Vagina (tissue), 2 donors: ENCODE results near the gene ZNF580. TPM values are rescaled to one million over a fixed set of nuclear protein-coding genes. Genes with fewer than 3 reads are reported as not detected.

Experiments used
- DNase-seq, 2 donors: peaks; one replicate each; pipeline ENCODE4 v3.0.0-alpha.2; 2017; ENCODE audit errors: extremely low spot score in 2 of 2
- H3K27ac ChIP-seq: fragments of 200-600 bp; sonication (generic); one replicate; pipeline ENCODE4 v1.5.1; 2019
- H3K27me3 ChIP-seq: fragments of 200-600 bp; sonication (generic); one replicate; pipeline ENCODE4 v1.5.1; 2019
- H3K36me3 ChIP-seq, 2 donors: fragments of 200-600 bp; sonication (generic); one replicate each; pipeline ENCODE4 v1.5.1; 2017 to 2019
- H3K4me1 ChIP-seq: fragments of 200-600 bp; sonication (generic); one replicate; pipeline ENCODE4 v1.5.1; 2019
- H3K4me3 ChIP-seq, 2 donors: fragments of 200-600 bp; sonication (generic); 1 replicate in 1 of 2; 2 replicates in 1 of 2; pipeline ENCODE4 v1.5.1; 2016 to 2019
- H3K9me3 ChIP-seq: fragments of 200-600 bp; sonication (generic); one replicate; pipeline ENCODE4 v1.5.1; 2019
- POLR2A ChIP-seq, 2 donors: fragments of 450-650 bp; IDR thresholded peaks; one replicate each; pipeline ENCODE4 v1.6.1; 2017; ENCODE audit warnings: antibody characterized with exemption in 2 of 2, mild to moderate bottlenecking in 2 of 2, moderate library complexity in 2 of 2
- POLR2AphosphoS5 ChIP-seq, 2 donors: sonication (generic); formaldehyde crosslinking; IDR thresholded peaks; one replicate each; pipeline ENCODE4 v1.9.0; 2017; ENCODE audit warnings: antibody characterized with exemption in 2 of 2, mild to moderate bottlenecking in 2 of 2, low read depth in 1 of 2; ENCODE audit not compliant: insufficient read depth in 1 of 2
- intact Hi-C: fragments of 100-400 bp; cut with DNase I; formaldehyde crosslinking; loops from one replicate; pipeline ENCODE4 v1.15.1; 2023
- total RNA-seq: library from RNA; depleted of rRNA; stranded (reverse); fragments of >200 nt; gene quantifications from one replicate; pipeline ENCODE4 v1.2.3, GENCODE V29; 2016
- TF ChIP-seq, protein P1 (sequence below), 3 experiments: fragments of 450-650 bp in 2 of 3; fragments of 200-600 bp in 1 of 3; sonication (generic) in 1 of 3; IDR thresholded peaks; one replicate each; pipeline ENCODE4 v1.5.1; 2017 to 2019; ENCODE audit warnings: antibody characterized with exemption in 3 of 3, mild to moderate bottlenecking in 2 of 3, moderate library complexity in 2 of 3

ZNF580 gene
- total RNA-seq, 1 donor from 2014 or later = 30.9 TPM

DNA sequence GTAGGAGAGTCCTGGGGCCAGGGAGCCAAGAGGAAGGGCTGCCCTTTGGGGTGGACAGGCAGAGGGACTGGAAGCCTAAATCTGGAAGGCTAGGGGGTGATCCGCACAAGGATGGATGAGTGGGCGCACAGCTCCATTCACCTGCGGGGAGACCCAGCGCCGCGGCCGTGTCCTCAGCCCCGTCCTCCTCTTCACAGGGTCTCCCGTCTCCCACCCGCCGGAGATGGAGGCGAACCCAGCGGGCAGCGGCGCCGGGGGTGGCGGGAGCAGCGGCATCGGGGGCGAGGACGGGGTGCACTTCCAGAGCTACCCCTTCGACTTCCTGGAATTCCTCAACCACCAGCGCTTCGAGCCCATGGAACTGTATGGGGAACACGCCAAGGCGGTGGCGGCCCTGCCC lies 27.4 kb upstream of the ZNF580 start:
- Histone ChIP-seq H3K27ac (no peak overlapping the region), H3K27me3 (no peaks in the 10 kb centered on the region), H3K4me3 (no peak overlapping the region), H3K4me1 (peaks cover 9% of the 10 kb centered on the region), H3K9me3 (no peaks in the 10 kb centered on the region), H3K36me3 (peaks cover 0 to 24% of the 10 kb centered on the region in 2 donors)
- TF ChIP-seq, protein P1, sequence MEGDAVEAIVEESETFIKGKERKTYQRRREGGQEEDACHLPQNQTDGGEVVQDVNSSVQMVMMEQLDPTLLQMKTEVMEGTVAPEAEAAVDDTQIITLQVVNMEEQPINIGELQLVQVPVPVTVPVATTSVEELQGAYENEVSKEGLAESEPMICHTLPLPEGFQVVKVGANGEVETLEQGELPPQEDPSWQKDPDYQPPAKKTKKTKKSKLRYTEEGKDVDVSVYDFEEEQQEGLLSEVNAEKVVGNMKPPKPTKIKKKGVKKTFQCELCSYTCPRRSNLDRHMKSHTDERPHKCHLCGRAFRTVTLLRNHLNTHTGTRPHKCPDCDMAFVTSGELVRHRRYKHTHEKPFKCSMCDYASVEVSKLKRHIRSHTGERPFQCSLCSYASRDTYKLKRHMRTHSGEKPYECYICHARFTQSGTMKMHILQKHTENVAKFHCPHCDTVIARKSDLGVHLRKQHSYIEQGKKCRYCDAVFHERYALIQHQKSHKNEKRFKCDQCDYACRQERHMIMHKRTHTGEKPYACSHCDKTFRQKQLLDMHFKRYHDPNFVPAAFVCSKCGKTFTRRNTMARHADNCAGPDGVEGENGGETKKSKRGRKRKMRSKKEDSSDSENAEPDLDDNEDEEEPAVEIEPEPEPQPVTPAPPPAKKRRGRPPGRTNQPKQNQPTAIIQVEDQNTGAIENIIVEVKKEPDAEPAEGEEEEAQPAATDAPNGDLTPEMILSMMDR (IDR thresholded peaks at IDR 0.05) = no peak
- no peak for TF ChIP-seq POLR2A (IDR thresholded peaks at IDR 0.05)
- TF ChIP-seq POLR2AphosphoS5 (IDR thresholded peaks at IDR 0.05; ENCODE audit: insufficient read depth in 1 of 2, low read depth in 1 of 2) = no peak
- no peak for DNase-seq
- intact Hi-C loops = no loop called here

DNA sequence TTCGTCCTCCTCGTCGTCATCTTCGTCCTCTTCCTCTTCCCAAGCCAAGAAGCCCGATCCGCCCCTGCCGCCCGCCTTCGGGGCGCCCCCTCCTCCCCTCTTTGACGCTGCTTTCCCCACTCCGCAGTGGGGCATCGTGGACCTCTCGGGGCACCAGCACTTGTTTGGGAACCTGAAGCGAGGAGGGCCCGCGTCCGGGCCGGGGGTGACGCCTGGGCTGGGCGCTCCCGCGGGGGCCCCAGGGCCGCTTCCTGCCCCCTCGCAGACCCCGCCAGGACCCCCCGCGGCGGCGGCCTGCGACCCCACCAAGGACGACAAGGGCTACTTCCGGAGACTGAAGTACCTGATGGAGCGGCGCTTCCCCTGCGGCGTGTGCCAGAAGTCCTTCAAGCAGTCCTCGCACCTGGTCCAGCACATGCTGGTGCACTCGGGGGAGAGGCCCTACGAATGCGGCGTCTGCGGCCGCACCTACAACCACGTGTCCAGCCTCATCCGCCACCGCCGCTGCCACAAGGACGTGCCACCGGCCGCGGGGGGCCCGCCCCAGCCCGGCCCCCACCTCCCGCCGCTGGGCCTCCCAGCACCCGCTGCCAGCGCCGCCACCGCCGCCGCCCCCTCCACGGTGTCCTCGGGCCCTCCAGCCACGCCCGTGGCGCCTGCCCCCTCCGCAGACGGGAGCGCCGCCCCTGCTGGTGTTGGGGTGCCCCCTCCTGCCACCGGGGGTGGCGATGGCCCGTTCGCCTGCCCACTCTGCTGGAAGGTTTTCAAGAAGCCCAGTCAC lies 26.7 kb upstream of the ZNF580 start:
- H3K36me3 ChIP-seq = peaks cover 0 to 24% of the 10 kb centered on the region in 2 donors
- TF ChIP-seq POLR2AphosphoS5 (IDR thresholded peaks at IDR 0.05; ENCODE audit: insufficient read depth in 1 of 2, low read depth in 1 of 2) = no peak
- no peak for TF ChIP-seq POLR2A (IDR thresholded peaks at IDR 0.05)
- TF ChIP-seq, protein P1 (IDR thresholded peaks at IDR 0.05) = no peak
- intact Hi-C loops = no loop called here
- no peak for DNase-seq
- H3K4me1 ChIP-seq = peaks cover 9% of the 10 kb centered on the region
- H3K27me3 ChIP-seq = no peaks in the 10 kb centered on the region
- H3K4me3 ChIP-seq = no peak overlapping the region
- H3K9me3 ChIP-seq = no peaks in the 10 kb centered on the region
- no peak overlapping the region for H3K27ac ChIP-seq

DNA sequence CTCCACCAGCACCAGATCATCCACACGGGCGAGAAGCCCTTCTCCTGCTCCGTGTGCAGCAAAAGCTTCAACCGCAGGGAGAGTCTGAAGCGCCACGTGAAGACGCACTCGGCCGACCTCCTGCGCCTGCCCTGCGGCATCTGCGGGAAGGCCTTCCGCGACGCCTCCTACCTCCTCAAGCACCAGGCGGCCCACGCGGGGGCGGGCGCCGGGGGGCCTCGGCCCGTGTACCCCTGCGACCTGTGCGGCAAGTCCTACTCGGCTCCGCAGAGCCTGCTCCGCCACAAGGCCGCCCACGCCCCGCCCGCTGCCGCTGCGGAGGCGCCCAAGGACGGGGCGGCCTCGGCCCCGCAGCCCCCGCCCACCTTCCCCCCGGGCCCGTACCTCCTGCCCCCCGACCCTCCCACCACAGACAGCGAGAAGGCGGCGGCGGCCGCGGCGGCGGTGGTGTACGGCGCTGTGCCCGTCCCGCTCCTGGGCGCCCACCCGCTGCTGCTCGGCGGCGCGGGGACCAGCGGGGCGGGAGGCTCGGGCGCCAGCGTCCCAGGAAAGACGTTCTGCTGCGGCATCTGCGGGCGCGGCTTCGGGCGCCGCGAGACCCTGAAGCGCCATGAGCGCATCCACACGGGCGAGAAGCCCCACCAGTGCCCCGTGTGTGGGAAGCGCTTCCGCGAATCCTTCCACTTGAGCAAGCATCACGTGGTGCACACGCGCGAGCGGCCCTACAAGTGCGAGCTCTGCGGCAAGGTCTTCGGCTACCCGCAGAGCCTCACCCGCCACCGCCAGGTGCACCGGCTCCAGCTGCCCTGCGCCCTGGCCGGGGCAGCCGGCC lies 25.9 kb upstream of the ZNF580 start:
- DNase-seq = no peak
- Histone ChIP-seq H3K27ac (no peak overlapping the region), H3K4me3 (no peak overlapping the region), H3K4me1 (peaks cover 9% of the 10 kb centered on the region), H3K36me3 (peaks cover 0 to 24% of the 10 kb centered on the region in 2 donors), H3K9me3 (no peaks in the 10 kb centered on the region), H3K27me3 (no peaks in the 10 kb centered on the region)
- intact Hi-C loops = no loop called here
- TF ChIP-seq POLR2AphosphoS5 (IDR thresholded peaks at IDR 0.05; ENCODE audit: insufficient read depth in 1 of 2, low read depth in 1 of 2) (no peak), POLR2A (IDR thresholded peaks at IDR 0.05) (no peak)
- TF ChIP-seq, protein P1 (IDR thresholded peaks at IDR 0.05) = no peak

DNA sequence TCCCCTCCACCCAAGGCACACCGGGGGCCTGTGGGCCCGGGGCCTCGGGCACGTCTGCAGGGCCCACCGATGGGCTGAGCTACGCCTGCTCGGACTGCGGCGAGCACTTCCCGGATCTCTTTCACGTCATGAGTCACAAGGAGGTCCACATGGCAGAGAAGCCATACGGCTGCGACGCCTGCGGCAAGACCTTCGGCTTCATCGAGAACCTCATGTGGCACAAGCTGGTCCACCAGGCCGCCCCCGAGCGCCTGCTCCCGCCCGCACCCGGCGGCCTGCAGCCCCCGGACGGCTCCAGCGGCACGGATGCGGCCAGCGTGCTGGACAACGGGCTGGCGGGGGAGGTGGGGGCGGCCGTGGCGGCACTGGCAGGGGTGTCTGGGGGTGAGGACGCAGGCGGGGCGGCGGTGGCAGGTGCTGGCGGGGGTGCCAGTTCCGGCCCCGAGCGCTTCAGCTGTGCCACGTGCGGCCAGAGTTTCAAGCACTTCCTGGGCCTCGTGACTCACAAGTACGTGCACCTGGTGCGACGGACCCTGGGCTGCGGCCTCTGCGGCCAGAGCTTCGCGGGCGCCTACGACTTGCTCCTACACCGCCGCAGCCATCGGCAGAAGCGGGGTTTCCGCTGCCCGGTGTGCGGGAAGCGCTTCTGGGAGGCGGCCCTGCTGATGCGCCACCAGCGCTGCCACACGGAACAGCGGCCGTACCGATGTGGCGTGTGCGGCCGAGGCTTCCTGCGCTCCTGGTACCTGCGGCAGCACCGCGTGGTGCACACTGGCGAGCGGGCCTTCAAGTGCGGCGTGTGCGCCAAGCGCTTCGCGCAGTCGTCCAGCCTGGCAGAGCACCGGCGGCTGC lies 25.0 kb upstream of the ZNF580 start:
- DNase-seq = no peak
- intact Hi-C loops = no loop called here
- no peak overlapping the region for H3K27ac ChIP-seq
- no peak overlapping the region for H3K4me3 ChIP-seq
- H3K27me3 ChIP-seq = no peaks in the 10 kb centered on the region
- H3K36me3 ChIP-seq = peaks cover 0 to 24% of the 10 kb centered on the region in 2 donors
- peaks cover 9% of the 10 kb centered on the region for H3K4me1 ChIP-seq
- no peaks in the 10 kb centered on the region for H3K9me3 ChIP-seq
- TF ChIP-seq POLR2AphosphoS5 (IDR thresholded peaks at IDR 0.05; ENCODE audit: insufficient read depth in 1 of 2, low read depth in 1 of 2) (no peak), POLR2A (IDR thresholded peaks at IDR 0.05) (no peak)
- TF ChIP-seq, protein P1 (IDR thresholded peaks at IDR 0.05) = no peak
